D721Med (cell line): ENCODE results near the gene FOXK2.
A peak's percentile ranks its signal among the peaks of the same experiment; 100 is the strongest.

Experiments used
- DNase-seq: peaks from one replicate; pipeline ENCODE4 v3.0.0; 2011; ENCODE audit warnings: low spot score; ENCODE audit not compliant: insufficient read length
- FAIRE-seq: peaks from 2 replicates; lab custom pipeline; 2011; peaks lifted over from hg19 to GRCh38; lab: Jason Lieb, UNC
- CTCF ChIP-seq: IDR thresholded peaks from 2 replicates; pipeline ENCODE4 v1.5.1; 2012; ENCODE audit warnings: mild to moderate bottlenecking, control low read depth; ENCODE audit not compliant: insufficient read depth; ENCODE audit errors: missing control alignments

The FOXK2 gene

GRCh38 chr17:82494236-82495055 lies 25.1 kb upstream of the FOXK2 start:
- peak; percentile 99 for TF ChIP-seq CTCF
- FAIRE-seq (no peak), DNase-seq (peak; percentile 79)

GRCh38 chr17:82495844-82496528 lies 23.5 kb upstream of the FOXK2 start:
- TF ChIP-seq CTCF, result no peak
- FAIRE-seq, result no peak
- no peak for DNase-seq

DNA sequence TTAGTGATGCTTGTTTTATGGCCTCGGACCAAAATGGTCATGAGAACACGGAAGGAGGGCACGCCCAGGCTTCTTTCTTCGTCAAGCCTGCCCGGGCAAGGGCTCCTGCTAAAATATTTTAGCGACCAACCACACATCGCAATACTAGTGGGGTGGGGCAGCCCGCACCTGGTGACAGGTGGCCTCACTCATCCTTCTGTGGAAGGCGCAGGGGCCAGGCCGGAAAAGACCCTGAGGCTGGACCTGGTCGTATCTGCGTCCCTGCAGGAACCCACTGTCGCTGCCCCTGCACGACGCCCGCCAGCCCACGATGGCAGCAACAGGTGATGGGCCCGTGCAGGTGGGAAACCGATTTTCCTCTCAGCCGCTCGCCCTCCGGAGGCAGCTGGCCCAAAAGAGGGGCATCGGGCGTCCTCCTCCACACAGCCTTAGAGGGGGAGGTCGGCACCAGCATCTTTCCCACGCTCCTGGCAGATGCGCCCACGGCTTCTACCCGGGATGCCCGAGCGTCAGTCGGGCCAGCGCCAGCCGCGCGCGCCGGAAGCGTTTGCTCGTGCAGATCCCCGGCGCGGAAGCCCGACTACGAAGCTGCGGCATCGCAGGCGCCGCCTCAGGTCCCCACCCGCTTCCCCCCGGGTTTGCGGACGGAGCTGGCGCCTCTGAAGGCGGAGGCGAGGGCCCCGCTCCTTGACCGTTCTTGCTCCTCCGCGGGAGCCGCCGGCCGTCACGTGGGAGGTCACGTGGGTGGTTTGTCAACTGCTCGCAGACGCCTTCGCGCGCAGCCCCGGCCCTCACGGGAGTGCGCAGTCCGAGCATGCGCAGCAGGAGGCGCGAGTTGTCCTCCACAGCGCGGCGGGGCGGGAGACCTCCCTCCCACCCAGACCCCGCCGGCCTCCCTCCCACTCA lies 22.8 kb upstream of the FOXK2 start:
- DNase-seq (peak; percentile 88), FAIRE-seq (no peak)
- TF ChIP-seq CTCF, result no peak

GRCh38 chr17:82497483-82498405 lies 21.8 kb upstream of the FOXK2 start:
- FAIRE-seq (no peak), DNase-seq (peak; percentile 15)

GRCh38 chr17:82502207-82502606 lies 17.3 kb upstream of the FOXK2 start:
- no peak for TF ChIP-seq CTCF
- DNase-seq (no peak), FAIRE-seq (no peak)

More at GRCh38 chr17:82497483-82498405, 21.8 kb upstream of the FOXK2 start:
- no peak for TF ChIP-seq CTCF

DNA sequence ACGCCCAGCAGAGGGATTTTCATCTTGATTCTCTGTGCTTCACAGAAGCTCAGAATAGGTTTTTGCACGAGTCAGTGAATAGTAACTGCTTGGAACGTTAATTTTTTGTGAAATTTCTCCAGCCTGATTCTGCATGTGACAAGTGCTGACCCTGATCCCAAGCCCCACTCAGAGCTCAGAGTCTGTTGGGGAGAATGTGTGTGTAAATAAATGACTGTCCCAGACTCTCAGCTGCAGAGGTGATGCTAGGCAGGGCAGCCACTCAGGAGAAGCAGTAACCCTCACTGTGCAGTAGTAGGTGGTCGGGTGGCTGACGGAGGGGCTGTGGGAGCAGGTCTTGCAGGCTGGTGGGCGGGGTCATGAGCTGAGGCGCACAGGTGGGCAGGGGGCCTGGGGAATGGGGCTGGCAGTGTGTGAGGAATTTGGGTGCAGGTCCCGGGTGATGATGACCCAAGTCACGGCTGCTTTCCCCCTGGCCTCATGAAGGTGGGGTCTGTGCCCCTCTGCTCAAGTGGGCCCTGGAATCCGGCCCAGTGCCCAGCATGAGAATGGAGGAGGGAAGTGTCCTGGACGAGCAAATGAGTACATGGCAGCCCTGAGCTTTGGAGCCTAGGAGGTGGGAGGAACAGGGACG lies 16.3 kb upstream of the FOXK2 start:
- DNase-seq (no peak), FAIRE-seq (no peak)
- no peak for TF ChIP-seq CTCF
